Measurements from ENCODE around the gene DNAH17. TPM values are rescaled to one million over a fixed set of nuclear protein-coding genes. Genes with fewer than 3 reads are reported as not detected.

The DNAH17 gene
- total and polyA plus RNA-seq, 2 of the 8 experiments (the other 6 are each of a cell fraction or from before 2014, with no cell fraction given), result 0.14 to 0.67 TPM

- Histone ChIP-seq H3K18ac (ENCODE audit: extremely low read depth, low read length) (no peak overlapping the region), H3K14ac (ENCODE audit: insufficient read length) (no peak overlapping the region), H3K23ac (ENCODE audit: insufficient read length) (no peak overlapping the region), H2BK15ac (ENCODE audit: low read length) (no peak overlapping the region), H3K9me3 (ENCODE audit: insufficient read depth in 2 of 2, low read depth in 1 of 2, low read length in 1 of 2) (no peaks in the 10 kb centered on the region), H3K4me2 (ENCODE audit: insufficient read depth in 1 of 2, low read depth in 2 of 2, low read length in 2 of 2) (no peak overlapping the region), H3K79me1 (ENCODE audit: low read depth, low read length) (peaks cover 2% of the 10 kb centered on the region; the same call in 1 of the 2 replicates), H2AK5ac (ENCODE audit: low read depth, low read length) (no peak overlapping the region), H3K56ac (replicated peaks; ENCODE audit: insufficient read length, low read depth, low read length) (no peak overlapping the region), H3K36me3 (ENCODE audit: control insufficient read depth in 2 of 4, insufficient read depth in 4 of 4, low read length in 3 of 4) (peaks cover 36 to 74% (median 68%) of the 10 kb centered on the region in 4 experiments), H4K20me1 (replicated peaks in 1 of 2; ENCODE audit: control insufficient read depth in 1 of 2, insufficient read depth in 2 of 2, low read length in 2 of 2) (peaks cover 9 to 30% of the 10 kb centered on the region in 2 experiments), H4K8ac (ENCODE audit: extremely low read depth, insufficient read depth, low read length) (no peak overlapping the region), H2BK120ac (replicated peaks; ENCODE audit: low read depth, low read length) (no peak overlapping the region), H3K27me3 (replicated peaks in 1 of 4; ENCODE audit: control insufficient read depth in 3 of 4, extremely low read depth in 1 of 4, insufficient read depth in 3 of 4, low read length in 3 of 4) (no peaks in the 10 kb centered on the region), H4K91ac (replicated peaks; ENCODE audit: insufficient read length, low read length) (no peak overlapping the region), H3K79me2 (ENCODE audit: control insufficient read depth in 1 of 2, insufficient read depth in 2 of 2, low read length in 2 of 2) (peaks cover 0 to 55% of the 10 kb centered on the region in 2 experiments; a peak in 2 of 4 replicates), H4K5ac (ENCODE audit: insufficient read length, low read depth, low read length) (no peak overlapping the region), H3K4ac (replicated peaks; ENCODE audit: insufficient read length, low read depth, low read length) (no peak overlapping the region), H2BK12ac (ENCODE audit: low read depth, low read length) (no peak overlapping the region), H3K23me2 (ENCODE audit: low read depth, low read length) (no peaks in the 10 kb centered on the region), H3K4me3 (ENCODE audit: extremely low read depth in 1 of 4, insufficient read depth in 2 of 4, low read depth in 3 of 4, low read length in 4 of 4) (no peak overlapping the region), H2AFZ (ENCODE audit: low read length) (no peak overlapping the region), H3K9ac (replicated peaks in 1 of 4; ENCODE audit: extremely low read depth in 1 of 4, low read depth in 3 of 4, low read length in 3 of 4) (no peak overlapping the region), H3K4me1 (replicated peaks in 1 of 4; ENCODE audit: control insufficient read depth in 3 of 4, insufficient read depth in 4 of 4, low read length in 3 of 4) (no peaks in the 10 kb centered on the region), H3K27ac (ENCODE audit: low read depth, low read length) (no peak overlapping the region), H2BK20ac (ENCODE audit: low read length) (no peak overlapping the region), H2BK5ac (ENCODE audit: low read depth, low read length) (0 out of 2 replicates have a peak overlapping the region, but pooled peaks have one; percentile 44)
- DNase-seq (ENCODE audit: low read depth in 1 of 2, low spot score in 2 of 2) (no peak), FAIRE-seq (no peak)
- no peak for TF ChIP-seq JUND (IDR thresholded peaks at IDR 0.05; ENCODE audit: low read length)
- no peak for TF ChIP-seq ASH2L (IDR thresholded peaks at IDR 0.05; ENCODE audit: low read length)
- no peak for TF ChIP-seq BCL11A (IDR thresholded peaks at IDR 0.05; ENCODE audit: low read depth in 2 of 2, low read length in 2 of 2)
- ChIA-PET POLR2A (ENCODE audit: partially characterized antibody) (interaction anchor here (0.8 to 2.1 kb wide), 6 partner anchors 9 to 42 kb away, joined by 3 to 7 read pairs (median 4); partner anchors contain the start of genes PGS1 and SOCS3), CTCF (ENCODE audit: partially characterized antibody) (interaction anchor here (0.7 to 6.5 kb wide), 14 partner anchors 10 to 307 kb away, joined by 3 to 45 read pairs (median 3); no protein-coding TSS in a partner anchor)
- WGBS, 2 experiments (ENCODE audit: extremely low coverage in 1 of 2, insufficient coverage in 1 of 2, insufficient read length in 1 of 2, insufficient replicate concordance in 2 of 2, low coverage in 1 of 2, low lambda C conversion rate in 2 of 2, missing lambda C conversion rate in 1 of 2), result 82% methylated on average over 6 of the region's 6 CpGs; no CpG with 5 or more reads in 1 of the 2 experiments
These were observed 175.9 kb downstream of the DNAH17 start for GRCh38 chr17:78401246-78401645.
